ENCODE results near the gene TNFSF18.

TNFSF18 gene

DNA sequence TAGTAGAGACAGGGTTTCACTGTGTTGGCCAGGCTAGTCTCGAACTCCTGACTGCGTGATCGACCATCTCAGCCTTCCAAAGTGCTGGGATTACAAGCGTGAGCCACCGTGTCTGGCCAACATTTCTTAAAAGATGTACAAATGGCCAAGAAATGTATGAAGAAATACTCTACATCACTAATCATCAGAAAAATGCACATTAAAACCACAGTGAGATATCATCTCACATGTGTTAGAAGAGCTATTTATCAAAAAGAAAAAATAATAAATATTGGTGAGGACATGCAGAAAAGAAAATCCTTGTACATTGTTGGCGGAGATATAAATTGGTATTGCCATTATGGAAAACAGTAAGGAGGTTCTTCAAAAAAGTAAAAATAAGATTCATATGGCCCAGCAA is 33.6 kb upstream of the TNFSF18 start:
- TF ChIP-seq, protein P1, sequence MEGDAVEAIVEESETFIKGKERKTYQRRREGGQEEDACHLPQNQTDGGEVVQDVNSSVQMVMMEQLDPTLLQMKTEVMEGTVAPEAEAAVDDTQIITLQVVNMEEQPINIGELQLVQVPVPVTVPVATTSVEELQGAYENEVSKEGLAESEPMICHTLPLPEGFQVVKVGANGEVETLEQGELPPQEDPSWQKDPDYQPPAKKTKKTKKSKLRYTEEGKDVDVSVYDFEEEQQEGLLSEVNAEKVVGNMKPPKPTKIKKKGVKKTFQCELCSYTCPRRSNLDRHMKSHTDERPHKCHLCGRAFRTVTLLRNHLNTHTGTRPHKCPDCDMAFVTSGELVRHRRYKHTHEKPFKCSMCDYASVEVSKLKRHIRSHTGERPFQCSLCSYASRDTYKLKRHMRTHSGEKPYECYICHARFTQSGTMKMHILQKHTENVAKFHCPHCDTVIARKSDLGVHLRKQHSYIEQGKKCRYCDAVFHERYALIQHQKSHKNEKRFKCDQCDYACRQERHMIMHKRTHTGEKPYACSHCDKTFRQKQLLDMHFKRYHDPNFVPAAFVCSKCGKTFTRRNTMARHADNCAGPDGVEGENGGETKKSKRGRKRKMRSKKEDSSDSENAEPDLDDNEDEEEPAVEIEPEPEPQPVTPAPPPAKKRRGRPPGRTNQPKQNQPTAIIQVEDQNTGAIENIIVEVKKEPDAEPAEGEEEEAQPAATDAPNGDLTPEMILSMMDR (IDR thresholded peaks at IDR 0.05) = no peak

DNA sequence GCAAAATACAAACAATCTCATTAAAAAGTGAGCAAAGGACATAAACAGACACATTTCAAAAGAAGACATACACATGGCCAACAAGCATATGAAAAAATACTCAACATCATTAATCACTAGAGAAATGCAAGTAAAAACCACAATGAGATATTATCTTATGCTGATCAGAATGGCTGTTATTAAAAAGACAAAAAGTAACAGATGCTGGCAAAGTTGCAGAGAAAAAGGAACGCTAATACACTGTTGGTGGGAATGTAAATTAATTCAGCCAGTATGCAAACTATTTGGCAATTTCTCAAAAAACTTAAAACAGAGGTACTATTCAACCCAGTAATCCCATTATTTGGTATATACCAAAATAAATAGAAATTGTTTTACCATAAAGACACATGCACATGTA is 32.2 kb upstream of the TNFSF18 start:
- TF ChIP-seq, protein P1 (IDR thresholded peaks at IDR 0.05) = no peak

DNA sequence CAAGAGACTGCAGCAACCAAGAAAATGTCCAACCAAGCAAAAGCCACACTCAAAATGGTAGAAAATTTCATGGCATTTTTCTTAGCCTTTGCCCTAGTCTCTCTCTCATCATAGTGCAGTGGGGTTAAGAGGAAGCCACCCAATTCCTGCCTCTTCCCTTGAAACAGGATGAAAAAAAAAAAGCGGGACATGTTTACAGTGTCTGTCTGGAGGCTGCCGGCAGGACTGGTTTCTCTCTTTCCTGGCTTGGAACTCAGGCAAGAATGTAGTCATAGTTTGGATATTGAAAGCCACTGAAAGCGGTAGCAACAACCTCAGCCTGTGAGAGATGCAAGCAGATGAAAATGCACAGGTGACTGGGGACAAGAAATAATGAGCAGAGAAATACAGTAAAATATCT is 13.3 kb upstream of the TNFSF18 start:
- TF ChIP-seq, protein P1 (IDR thresholded peaks at IDR 0.05) = no peak

DNA sequence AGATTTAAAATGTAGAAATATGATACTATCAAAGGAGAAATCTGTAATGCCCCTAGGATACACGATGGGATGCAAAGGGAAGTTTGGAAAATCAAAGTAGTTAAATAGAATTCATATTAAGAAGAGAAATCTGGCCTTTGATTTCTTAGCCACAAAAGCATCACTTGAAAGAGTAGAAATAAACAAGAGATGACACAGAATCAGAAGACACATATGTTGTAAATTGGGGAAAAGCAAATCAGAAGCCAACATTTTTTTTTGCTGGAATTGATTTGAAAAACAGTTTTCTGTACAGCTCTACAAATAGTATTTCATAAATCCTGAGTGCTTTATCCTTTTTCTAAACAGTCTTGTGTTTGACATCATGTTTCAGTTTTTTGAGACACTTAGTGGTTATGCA is 12.4 kb upstream of the TNFSF18 start:
- TF ChIP-seq, protein P1 (IDR thresholded peaks at IDR 0.05) = no peak

DNA sequence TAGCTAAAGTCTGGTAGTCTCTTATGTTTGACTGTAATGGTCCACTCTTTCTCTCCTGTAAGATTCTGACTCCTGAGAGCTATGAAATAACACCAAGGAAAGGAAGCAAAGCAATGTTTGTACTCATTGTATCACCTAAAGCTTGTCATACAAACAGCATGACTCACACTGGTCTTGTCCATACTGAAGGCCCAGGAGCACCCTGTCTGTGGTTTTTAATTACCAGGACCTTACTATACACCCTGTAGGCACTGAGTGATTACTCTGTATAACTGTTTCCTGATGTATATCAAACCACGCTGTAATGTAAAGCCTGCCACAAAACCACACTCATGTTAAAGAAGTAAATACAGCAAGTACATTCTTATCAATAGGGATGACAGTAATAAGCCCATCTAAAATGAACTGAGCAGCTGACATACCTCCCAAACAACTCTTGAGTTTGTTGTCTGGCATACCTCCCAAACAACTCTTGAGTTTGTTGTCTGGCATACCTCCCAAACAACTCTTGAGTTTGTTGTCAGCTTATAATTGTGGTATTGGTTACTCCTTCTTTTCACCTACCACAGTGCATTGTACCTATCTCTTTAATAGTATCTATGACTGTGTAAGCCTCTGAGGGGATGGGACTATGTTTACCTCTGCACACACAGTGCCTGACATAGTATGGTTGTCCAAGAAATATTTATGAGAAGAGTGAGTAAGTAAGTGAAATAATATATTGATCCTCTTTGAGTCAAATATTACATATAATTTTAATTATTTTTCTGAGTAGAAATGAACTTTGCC is 11.6 kb upstream of the TNFSF18 start:
- TF ChIP-seq, protein P1 (IDR thresholded peaks at IDR 0.05) = no peak

DNA sequence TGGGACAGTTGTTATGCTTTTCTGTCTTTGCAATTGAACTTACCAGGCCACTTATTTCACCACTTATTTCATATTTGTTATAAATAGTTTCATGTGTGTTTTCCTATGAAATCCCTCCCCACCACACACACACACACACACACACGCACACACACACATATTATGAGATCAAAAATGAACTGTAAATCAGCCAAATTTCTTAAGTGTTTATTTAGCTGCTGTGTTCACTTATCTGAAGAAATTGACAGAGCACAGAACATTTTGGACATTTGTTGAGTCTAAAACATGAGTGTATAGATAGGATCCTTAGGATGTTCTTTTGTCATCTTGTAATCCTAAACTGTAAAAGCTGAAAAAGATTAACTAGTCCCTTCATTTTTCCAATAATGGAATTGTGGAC is 7.8 kb upstream of the TNFSF18 start:
- TF ChIP-seq, protein P1 (IDR thresholded peaks at IDR 0.05) = no peak

DNA sequence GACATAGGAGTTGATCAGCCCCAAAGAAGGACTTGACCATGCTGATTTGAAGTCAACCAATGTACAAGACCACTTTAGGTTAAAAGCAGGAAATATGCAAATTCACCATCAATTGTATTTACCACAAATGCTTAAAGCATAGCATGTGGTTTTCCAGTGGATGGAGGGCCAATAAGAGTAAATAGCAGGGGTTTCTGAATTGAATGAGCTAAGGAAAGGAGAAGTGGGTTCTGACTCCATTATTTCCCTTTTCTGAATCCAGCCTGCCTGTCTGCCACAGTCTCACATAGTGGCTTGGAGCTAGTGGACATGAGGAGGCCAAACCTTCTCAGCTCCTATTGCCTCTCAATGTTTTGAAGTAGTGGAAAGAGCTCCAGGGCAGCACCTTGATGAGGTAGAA is 7.2 kb upstream of the TNFSF18 start:
- TF ChIP-seq, protein P1 (IDR thresholded peaks at IDR 0.05) = no peak

DNA sequence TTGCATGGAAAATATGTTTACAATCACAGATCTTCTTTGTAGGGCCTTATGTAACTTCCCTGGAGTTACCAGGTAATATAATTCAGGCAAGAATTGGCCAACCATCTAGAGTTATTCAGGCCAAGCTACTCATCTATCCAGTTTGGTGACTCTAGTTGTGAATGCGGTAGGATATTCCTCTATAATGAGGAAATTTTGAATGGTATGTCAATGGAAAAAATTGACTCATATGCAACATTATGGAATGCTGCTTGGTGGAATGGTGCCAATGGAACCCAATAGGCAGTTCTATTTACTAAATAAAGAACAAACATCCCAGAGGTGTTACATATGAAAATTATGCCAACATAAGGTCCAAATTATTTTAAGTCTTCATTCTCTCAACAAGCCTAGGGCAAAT is 5.6 kb upstream of the TNFSF18 start:
- TF ChIP-seq, protein P1 (IDR thresholded peaks at IDR 0.05) = no peak
